ENCODE results near the gene EPHA3.

DNA sequence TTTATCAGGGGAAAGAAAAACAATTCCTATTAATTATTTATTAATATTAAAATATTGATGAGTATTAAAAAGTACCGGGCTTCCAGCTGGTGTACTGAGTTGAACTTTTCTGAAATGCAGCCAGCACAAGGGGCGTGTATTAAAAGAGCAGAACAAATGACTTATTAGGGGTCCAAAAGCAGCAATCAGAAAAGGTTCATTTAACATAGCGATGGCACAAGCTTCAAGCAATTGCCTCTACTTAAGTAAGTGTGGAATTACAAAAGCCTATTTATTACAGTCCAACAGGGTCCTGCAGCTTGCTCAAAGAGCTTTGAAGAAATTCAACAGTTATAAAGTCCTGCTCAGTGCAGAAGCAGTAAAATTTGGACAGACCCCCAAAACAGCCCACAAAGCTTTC, 285.6 kb downstream of the EPHA3 start:
- TF ChIP-seq, protein P1, sequence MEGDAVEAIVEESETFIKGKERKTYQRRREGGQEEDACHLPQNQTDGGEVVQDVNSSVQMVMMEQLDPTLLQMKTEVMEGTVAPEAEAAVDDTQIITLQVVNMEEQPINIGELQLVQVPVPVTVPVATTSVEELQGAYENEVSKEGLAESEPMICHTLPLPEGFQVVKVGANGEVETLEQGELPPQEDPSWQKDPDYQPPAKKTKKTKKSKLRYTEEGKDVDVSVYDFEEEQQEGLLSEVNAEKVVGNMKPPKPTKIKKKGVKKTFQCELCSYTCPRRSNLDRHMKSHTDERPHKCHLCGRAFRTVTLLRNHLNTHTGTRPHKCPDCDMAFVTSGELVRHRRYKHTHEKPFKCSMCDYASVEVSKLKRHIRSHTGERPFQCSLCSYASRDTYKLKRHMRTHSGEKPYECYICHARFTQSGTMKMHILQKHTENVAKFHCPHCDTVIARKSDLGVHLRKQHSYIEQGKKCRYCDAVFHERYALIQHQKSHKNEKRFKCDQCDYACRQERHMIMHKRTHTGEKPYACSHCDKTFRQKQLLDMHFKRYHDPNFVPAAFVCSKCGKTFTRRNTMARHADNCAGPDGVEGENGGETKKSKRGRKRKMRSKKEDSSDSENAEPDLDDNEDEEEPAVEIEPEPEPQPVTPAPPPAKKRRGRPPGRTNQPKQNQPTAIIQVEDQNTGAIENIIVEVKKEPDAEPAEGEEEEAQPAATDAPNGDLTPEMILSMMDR (IDR thresholded peaks at IDR 0.05), result no peak
- TF ChIP-seq CBFB (CRISPR knock-in tag; IDR thresholded peaks at IDR 0.05; ENCODE audit: low read depth) (no peak), SP1 (CRISPR knock-in tag; conservative IDR thresholded peaks at IDR 0.05) (no peak)
- TF ChIP-seq, protein P2, sequence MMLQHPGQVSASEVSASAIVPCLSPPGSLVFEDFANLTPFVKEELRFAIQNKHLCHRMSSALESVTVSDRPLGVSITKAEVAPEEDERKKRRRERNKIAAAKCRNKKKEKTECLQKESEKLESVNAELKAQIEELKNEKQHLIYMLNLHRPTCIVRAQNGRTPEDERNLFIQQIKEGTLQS (CRISPR knock-in tag; conservative IDR thresholded peaks at IDR 0.05), result no peak
- TF ChIP-seq, protein P3, sequence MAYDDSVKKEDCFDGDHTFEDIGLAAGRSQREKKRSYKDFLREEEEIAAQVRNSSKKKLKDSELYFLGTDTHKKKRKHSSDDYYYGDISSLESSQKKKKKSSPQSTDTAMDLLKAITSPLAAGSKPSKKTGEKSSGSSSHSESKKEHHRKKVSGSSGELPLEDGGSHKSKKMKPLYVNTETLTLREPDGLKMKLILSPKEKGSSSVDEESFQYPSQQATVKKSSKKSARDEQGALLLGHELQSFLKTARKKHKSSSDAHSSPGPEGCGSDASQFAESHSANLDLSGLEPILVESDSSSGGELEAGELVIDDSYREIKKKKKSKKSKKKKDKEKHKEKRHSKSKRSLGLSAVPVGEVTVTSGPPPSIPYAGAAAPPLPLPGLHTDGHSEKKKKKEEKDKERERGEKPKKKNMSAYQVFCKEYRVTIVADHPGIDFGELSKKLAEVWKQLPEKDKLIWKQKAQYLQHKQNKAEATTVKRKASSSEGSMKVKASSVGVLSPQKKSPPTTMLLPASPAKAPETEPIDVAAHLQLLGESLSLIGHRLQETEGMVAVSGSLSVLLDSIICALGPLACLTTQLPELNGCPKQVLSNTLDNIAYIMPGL (CRISPR knock-in tag; IDR thresholded peaks at IDR 0.05), result no peak
- TF ChIP-seq, protein P4, sequence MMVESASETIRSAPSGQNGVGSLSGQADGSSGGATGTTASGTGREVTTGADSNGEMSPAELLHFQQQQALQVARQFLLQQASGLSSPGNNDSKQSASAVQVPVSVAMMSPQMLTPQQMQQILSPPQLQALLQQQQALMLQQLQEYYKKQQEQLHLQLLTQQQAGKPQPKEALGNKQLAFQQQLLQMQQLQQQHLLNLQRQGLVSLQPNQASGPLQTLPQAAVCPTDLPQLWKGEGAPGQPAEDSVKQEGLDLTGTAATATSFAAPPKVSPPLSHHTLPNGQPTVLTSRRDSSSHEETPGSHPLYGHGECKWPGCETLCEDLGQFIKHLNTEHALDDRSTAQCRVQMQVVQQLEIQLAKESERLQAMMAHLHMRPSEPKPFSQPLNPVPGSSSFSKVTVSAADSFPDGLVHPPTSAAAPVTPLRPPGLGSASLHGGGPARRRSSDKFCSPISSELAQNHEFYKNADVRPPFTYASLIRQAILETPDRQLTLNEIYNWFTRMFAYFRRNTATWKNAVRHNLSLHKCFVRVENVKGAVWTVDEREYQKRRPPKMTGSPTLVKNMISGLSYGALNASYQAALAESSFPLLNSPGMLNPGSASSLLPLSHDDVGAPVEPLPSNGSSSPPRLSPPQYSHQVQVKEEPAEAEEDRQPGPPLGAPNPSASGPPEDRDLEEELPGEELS (CRISPR knock-in tag; IDR thresholded peaks at IDR 0.05), result no peak
- TF ChIP-seq, protein P5, sequence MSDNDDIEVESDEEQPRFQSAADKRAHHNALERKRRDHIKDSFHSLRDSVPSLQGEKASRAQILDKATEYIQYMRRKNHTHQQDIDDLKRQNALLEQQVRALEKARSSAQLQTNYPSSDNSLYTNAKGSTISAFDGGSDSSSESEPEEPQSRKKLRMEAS (CRISPR knock-in tag; IDR thresholded peaks at IDR 0.05), result no peak
- TF ChIP-seq, protein P6, sequence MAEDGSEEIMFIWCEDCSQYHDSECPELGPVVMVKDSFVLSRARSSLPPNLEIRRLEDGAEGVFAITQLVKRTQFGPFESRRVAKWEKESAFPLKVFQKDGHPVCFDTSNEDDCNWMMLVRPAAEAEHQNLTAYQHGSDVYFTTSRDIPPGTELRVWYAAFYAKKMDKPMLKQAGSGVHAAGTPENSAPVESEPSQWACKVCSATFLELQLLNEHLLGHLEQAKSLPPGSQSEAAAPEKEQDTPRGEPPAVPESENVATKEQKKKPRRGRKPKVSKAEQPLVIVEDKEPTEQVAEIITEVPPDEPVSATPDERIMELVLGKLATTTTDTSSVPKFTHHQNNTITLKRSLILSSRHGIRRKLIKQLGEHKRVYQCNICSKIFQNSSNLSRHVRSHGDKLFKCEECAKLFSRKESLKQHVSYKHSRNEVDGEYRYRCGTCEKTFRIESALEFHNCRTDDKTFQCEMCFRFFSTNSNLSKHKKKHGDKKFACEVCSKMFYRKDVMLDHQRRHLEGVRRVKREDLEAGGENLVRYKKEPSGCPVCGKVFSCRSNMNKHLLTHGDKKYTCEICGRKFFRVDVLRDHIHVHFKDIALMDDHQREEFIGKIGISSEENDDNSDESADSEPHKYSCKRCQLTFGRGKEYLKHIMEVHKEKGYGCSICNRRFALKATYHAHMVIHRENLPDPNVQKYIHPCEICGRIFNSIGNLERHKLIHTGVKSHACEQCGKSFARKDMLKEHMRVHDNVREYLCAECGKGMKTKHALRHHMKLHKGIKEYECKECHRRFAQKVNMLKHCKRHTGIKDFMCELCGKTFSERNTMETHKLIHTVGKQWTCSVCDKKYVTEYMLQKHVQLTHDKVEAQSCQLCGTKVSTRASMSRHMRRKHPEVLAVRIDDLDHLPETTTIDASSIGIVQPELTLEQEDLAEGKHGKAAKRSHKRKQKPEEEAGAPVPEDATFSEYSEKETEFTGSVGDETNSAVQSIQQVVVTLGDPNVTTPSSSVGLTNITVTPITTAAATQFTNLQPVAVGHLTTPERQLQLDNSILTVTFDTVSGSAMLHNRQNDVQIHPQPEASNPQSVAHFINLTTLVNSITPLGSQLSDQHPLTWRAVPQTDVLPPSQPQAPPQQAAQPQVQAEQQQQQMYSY (CRISPR knock-in tag; IDR thresholded peaks at IDR 0.05), result no peak

Measured in WTC11 (cell line).